ENCODE data around the gene SPATA31A7.
"Not testable (repeated sequence)": the region's sequence is repeated elsewhere in the genome, so short reads cannot be mapped to it uniquely, and the experiment has no call there.

The SPATA31A7 gene

DNA sequence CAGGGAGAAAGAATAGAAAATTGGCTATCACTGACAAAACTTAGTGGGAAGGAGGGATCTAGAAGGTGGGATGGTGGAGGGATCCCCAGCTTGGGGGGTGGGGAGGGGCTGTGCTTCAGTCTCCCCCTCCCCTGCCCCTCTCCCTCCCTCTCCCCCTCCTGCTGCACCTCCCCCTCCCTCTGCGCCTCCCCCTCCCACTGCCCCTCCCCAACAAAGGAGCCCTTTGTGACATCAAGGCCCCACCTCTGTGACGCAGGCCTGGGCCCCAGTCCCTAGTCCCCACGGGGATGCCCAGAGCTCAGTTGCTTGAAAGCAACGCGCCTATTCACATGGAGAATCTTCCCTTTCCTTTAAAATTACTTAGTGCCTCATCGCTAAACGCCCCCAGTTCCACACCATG is at the start of gene SPATA31A7:
SPATA31A7 (plus strand) TSS at position 301 of the 400 bp plus-strand sequence; CDS start at position 330, 29 bp downstream.
- DNase-seq (ENCODE audit: low spot score) = not testable (repeated sequence)

DNA sequence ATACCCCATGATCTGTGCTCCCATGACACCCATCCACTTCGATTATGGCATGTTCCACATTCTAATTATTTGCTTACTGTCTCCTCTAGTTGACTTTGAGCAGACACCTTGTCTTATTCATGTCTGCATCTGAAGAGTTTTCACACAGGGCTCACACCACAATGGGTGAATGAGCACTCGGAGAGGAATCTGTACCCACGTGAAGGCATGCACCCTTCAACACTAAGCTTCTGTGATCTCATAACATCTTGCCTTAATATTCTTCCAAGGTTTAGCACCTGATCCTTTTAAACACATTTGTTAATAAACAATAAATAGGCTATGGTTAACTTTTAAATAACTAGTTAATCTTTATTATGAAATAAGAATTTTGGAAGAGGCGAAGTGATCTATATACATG is 36.6 kb downstream of the SPATA31A7 start:
- DNase-seq (ENCODE audit: low spot score) = not testable (repeated sequence)

All from iPS-NIHi11 (cell line).